Stimulated activated naive B cell treated with anti-CD40 and anti-IgM and Interleukin-4, amounts not matched to agents 10 μg/mL and 1 μg/mL and 100 μg/mL, for 72 hours (primary cell): ENCODE measurements around the gene NFIX.

Experiments
- ATAC-seq, 2 donors: fragments of 150-1000 bp; cut with Tn5 transposase; replicated peaks; 2 replicates each; pipeline ENCODE4 v1.10.0; 2021; ENCODE audit warnings: moderate library complexity in 1 of 2
- DNase-seq: peaks from one replicate; pipeline ENCODE4 v3.0.0; 2021
- H3K27ac Mint-ChIP-seq: one replicate; pipeline ENCODE4 v1.8.0; 2022; ENCODE audit warnings: mild to moderate bottlenecking, mixed read lengths
- H3K27me3 Mint-ChIP-seq, 2 donors: one replicate each; pipeline ENCODE4 v1.8.0; 2022; ENCODE audit warnings: mixed read lengths in 2 of 2
- H3K36me3 Mint-ChIP-seq, 2 donors: one replicate each; pipeline ENCODE4 v1.8.0; 2022; ENCODE audit warnings: mixed read lengths in 2 of 2, mild to moderate bottlenecking in 1 of 2
- H3K4me1 Mint-ChIP-seq, 2 donors: one replicate each; pipeline ENCODE4 v1.8.0; 2022; ENCODE audit warnings: mixed read lengths in 2 of 2, mild to moderate bottlenecking in 1 of 2
- H3K4me3 Mint-ChIP-seq, 2 donors: one replicate each; pipeline ENCODE4 v1.8.0; 2022; ENCODE audit warnings: mild to moderate bottlenecking in 2 of 2, mixed read lengths in 2 of 2, moderate library complexity in 1 of 2
- H3K9me3 Mint-ChIP-seq, 2 donors: one replicate each; pipeline ENCODE4 v1.8.0; 2022; ENCODE audit warnings: mixed read lengths in 2 of 2, mild to moderate bottlenecking in 1 of 2

Gene NFIX

DNA sequence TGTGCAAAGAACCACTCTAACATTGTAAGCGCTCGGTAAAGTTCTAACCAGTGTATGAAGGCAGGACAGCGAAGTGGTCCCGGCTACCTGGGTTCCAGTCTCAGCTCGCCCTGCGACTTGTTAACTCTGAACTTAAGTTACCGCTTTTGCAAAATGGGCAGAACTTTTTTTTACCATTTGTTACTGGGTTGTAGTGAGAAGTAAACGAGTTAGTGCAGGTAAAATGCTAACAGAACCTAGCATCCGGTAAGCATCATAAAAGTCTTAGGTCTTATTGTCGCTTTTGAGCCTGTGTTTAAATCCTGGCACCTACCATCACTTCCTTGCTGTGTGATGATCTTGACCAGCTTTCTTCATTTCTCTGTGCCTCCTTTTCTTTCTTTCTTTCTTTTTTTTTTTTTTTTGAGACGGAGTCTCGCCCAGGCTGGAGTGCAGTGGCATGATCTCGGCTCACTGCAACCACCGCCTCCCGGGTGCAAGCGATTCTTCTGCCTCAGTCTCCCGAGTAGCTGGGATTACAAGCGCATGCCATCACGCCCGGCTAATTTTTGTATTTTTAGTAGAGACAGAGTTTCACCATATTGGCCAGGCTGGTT is 122.0 kb downstream of the NFIX start:
- no peaks in the 10 kb centered on the region for H3K9me3 Mint-ChIP-seq
- H3K27me3 Mint-ChIP-seq = no peaks in the 10 kb centered on the region
- peaks cover 37 to 82% of the 10 kb centered on the region in 2 donors for H3K4me1 Mint-ChIP-seq
- peak overlapping the region; percentile 97 to 99 for H3K4me3 Mint-ChIP-seq
- H3K36me3 Mint-ChIP-seq = peaks cover 21 to 47% of the 10 kb centered on the region in 2 donors
- H3K27ac Mint-ChIP-seq = peak overlapping the region; percentile 98
- DNase-seq = no peak
- peak; percentile 12 to 15 for ATAC-seq

DNA sequence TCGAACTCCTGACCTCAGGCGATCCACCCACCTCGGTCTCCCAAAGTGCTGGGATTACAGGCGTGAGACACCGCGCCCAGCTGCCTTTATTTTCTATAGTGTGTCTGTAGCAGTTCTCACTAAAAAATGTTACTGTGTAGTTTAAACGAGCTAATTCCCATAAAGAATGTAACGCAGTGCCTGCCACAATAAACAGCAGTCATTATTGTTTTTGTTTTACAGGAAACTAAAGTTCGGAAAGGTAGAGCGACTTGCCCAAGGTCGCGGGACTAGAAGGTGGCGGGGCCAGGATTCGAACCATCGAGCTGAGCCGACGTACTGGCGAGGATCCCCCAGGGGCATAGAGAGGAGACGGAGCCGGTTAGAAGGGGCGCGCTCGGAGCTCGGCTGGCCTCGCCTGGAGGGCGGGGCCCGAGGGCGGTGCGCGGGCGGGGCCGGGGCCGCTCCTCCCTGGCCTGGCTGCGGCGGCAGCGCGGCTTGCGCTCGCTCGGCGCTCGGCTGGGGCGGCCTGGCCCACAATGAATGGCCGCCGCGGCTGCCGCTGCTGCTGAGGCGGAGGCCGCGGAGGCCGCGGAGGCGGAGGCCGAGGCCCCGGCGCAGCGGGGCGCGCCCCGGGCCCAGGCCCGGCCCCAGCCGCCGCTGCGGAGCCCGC is 122.6 kb downstream of the NFIX start, which contains the start of gene NACC1:
Gene NACC1 (plus strand): TSS at position 493 of the 652 bp plus-strand sequence. CDS start 16,944 bp downstream, outside the sequence.
- Mint-ChIP-seq H3K4me3 (peak within 1 kb of the TSS; percentile 97 to 99), H3K27ac (peak within 1 kb of the TSS; percentile 98), H3K36me3 (peaks cover 16 to 47% of the 10 kb centered on the region in 2 donors), H3K4me1 (peaks cover 41 to 84% of the 10 kb centered on the region in 2 donors), H3K27me3 (no peaks in the 10 kb centered on the region), H3K9me3 (no peaks in the 10 kb centered on the region)
- peak; percentile 92 for DNase-seq
- ATAC-seq = peak; percentile 81 to 85

DNA sequence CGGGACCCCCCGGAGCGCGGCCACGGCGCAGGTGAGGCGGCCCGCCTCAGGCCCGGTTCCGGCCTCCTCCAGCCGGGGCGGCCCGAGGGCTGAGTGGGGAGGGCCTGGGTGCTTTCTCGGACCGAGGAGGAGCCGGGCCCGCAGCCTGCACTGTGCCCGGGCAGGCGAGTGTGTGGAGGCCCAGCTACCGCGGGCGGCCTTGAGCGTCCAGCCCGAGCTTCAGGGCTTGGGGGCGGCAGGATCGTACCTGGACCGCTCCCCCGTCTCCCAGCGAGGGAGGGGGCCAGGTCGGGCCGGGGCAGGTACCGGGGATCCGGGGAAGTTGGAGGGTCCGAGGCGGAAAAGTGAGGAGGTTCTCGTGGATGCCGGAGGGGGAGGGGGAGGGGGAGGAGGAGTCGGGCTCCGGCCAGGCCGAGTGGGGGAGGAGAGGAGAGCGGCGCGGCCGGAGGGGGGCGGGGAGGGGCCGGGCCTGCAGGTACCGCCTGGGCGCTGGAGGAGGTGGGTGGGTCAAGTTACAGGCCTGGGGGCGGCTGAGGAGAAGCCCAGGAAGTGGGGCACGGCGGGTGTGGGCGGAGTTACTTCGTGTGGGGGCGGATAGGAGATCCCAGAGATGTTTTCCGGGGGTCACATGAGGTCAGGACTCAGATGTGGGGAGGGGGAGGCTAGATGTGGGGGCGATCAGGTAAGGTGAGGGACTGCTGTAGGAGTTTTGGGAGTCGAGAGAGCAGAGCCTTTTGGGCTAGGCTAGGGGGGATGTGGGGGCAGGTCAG is 123.3 kb downstream of the NFIX start:
- Mint-ChIP-seq H3K9me3 (no peaks in the 10 kb centered on the region), H3K4me1 (peaks cover 45 to 89% of the 10 kb centered on the region in 2 donors), H3K27me3 (no peaks in the 10 kb centered on the region), H3K36me3 (peaks cover 13 to 52% of the 10 kb centered on the region in 2 donors), H3K27ac (peak overlapping the region; percentile 81), H3K4me3 (peak overlapping the region; percentile 84)
- DNase-seq = peak; percentile 30
- ATAC-seq = peak; percentile 6 to 14

DNA sequence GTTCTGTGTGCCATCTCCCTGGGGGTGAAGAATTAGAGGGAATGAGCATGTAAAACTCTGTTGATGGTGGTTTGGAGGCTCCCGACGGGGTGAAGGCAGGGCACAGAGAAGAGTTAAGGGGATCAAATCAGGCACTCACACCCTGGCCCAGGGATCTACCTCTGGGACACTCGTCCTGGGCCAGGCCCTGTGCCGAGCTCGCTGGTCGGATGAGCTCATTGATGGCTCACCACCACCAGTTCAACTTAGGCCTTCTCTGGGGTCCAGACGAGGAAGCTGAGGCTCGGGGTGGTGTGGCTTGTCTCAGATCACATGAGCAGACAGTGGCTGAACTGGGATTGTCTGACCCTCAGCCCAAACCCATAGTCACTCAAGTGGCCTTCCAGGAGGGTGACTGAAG is 124.4 kb downstream of the NFIX start:
- Mint-ChIP-seq H3K36me3 (peaks cover 16 to 48% of the 10 kb centered on the region in 2 donors), H3K4me1 (peaks cover 45 to 84% of the 10 kb centered on the region in 2 donors), H3K27ac (peak overlapping the region; percentile 37), H3K9me3 (no peaks in the 10 kb centered on the region), H3K4me3 (peak overlapping the region; percentile 84), H3K27me3 (no peaks in the 10 kb centered on the region)
- no peak for ATAC-seq
- DNase-seq = no peak

DNA sequence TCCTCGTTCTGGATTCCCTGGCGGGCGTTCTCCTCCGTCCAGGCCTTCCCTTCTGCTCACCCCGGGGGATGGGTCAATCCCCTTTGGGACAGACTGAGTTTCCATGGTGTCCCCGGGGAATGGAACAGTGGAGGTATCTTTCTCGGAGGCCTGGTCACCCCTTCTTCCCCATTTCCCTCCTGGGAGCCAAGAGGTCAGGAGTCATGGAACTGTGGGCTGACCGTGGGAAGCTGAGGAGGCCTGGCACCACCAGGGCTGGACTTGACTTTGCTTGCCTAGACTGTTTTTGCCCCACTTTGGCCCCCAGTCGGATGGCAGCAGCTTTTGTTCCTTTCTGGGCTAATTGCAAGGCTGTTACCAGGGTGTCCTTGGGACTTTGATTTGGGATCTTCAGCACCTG is 124.8 kb downstream of the NFIX start:
- no peaks in the 10 kb centered on the region for H3K27me3 Mint-ChIP-seq
- H3K27ac Mint-ChIP-seq = peak overlapping the region; percentile 56
- peak overlapping the region; percentile 84 for H3K4me3 Mint-ChIP-seq
- H3K9me3 Mint-ChIP-seq = no peaks in the 10 kb centered on the region
- DNase-seq (no peak), ATAC-seq (no peak)
- H3K36me3 Mint-ChIP-seq = peaks cover 16 to 47% of the 10 kb centered on the region in 2 donors
- peaks cover 45 to 82% of the 10 kb centered on the region in 2 donors for H3K4me1 Mint-ChIP-seq

DNA sequence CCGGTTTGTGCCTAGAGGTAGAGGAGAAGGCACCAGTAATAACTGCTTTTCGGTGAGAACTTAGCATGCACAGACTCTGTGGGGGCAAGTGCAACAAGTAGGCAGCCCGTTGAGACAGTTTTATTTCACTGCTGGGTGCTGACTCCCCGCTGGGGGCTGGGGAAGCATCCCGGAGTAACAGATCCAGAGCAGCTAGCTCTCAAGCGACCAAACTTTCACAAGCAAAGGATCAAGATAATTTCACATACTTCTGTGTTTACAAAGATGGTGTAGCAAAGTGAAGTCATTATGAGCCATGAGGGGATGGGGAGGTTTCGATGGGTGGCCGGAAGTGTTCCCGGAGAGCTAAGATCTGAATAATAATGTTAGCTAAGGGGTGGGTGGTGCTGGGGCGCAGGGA is 125.5 kb downstream of the NFIX start:
- no peak overlapping the region for H3K4me3 Mint-ChIP-seq
- no peaks in the 10 kb centered on the region for H3K27me3 Mint-ChIP-seq
- peak overlapping the region; percentile 81 for H3K27ac Mint-ChIP-seq
- H3K4me1 Mint-ChIP-seq = peaks cover 41 to 74% of the 10 kb centered on the region in 2 donors
- H3K9me3 Mint-ChIP-seq = no peaks in the 10 kb centered on the region
- DNase-seq = no peak
- H3K36me3 Mint-ChIP-seq = peaks cover 12 to 39% of the 10 kb centered on the region in 2 donors
- no peak for ATAC-seq

DNA sequence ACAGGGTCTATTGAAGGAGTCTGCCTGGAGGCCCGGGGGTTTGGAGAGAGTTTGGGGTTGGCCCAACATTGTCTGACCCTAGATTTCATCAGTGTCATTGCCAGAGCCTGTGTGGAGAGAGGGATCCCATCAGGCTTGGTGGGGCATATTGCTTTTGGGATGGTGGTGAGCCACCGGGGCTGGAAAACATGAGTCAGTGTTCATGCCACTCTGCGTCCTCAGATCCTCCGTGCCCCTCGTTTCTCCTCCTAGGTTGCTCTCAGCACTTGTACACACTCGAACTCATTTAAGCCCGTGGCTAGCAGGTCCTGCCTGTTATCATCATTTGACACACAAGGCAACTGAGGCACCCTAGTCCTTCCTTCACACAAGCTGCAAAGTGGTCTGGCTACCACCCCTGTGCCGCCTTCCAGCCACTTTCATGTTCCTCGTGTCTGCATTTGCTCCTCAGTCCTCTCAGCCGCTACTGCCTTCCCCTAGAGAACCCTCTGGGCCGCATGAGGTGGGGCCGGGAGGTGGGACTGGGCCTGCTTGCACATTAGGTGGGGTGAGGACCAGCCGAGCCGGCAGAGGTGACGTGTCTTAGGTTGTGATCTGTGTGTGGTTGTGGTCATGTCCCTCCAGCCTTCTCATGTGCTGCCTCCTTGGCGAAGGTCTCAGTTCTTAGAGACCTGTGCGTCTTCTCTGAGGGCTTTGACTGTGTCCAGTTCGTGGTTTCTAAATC is 126.4 kb downstream of the NFIX start:
- no peak for ATAC-seq
- DNase-seq = no peak
- H3K4me1 Mint-ChIP-seq = peaks cover 41 to 66% of the 10 kb centered on the region in 2 donors
- H3K27ac Mint-ChIP-seq = peak overlapping the region; percentile 77
- no peaks in the 10 kb centered on the region for H3K27me3 Mint-ChIP-seq
- peaks cover 12 to 35% of the 10 kb centered on the region in 2 donors for H3K36me3 Mint-ChIP-seq
- H3K9me3 Mint-ChIP-seq = no peaks in the 10 kb centered on the region
- H3K4me3 Mint-ChIP-seq = no peak overlapping the region

DNA sequence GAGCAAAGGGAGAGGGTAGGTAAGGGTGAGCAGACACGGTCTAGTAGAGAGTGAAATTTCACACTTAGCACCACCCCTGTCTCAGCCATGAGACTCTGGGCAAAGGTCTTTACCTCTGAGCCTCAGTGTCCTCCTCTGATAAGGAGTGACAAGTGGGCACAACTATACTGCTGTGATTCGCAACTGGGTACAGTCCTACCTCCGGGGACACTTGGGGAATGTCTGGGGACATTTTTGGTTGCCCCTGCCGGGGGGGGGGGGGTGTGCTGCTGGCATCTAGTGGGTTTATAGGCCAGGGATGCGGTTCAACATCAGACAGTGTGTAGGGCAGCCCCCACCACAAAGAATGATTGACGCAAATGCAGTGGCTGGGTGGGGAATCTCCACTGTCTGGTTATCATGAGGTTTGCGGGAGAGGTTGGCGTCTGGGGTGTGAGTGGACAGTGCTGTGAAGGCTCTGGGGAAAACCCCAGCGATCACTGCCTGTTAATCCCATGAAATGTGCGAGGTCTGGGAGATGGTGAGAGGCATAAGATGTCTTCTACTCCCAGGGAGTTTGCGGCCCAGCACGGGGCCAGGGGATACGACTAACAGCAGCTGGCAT is 127.1 kb downstream of the NFIX start:
- Mint-ChIP-seq H3K4me3 (peak overlapping the region in 1 of 2 donors; percentile 26), H3K4me1 (peaks cover 39 to 59% of the 10 kb centered on the region in 2 donors), H3K27me3 (no peaks in the 10 kb centered on the region), H3K9me3 (no peaks in the 10 kb centered on the region), H3K36me3 (peaks cover 14 to 35% of the 10 kb centered on the region in 2 donors), H3K27ac (peak overlapping the region; percentile 77)
- DNase-seq = no peak
- ATAC-seq = no peak

DNA sequence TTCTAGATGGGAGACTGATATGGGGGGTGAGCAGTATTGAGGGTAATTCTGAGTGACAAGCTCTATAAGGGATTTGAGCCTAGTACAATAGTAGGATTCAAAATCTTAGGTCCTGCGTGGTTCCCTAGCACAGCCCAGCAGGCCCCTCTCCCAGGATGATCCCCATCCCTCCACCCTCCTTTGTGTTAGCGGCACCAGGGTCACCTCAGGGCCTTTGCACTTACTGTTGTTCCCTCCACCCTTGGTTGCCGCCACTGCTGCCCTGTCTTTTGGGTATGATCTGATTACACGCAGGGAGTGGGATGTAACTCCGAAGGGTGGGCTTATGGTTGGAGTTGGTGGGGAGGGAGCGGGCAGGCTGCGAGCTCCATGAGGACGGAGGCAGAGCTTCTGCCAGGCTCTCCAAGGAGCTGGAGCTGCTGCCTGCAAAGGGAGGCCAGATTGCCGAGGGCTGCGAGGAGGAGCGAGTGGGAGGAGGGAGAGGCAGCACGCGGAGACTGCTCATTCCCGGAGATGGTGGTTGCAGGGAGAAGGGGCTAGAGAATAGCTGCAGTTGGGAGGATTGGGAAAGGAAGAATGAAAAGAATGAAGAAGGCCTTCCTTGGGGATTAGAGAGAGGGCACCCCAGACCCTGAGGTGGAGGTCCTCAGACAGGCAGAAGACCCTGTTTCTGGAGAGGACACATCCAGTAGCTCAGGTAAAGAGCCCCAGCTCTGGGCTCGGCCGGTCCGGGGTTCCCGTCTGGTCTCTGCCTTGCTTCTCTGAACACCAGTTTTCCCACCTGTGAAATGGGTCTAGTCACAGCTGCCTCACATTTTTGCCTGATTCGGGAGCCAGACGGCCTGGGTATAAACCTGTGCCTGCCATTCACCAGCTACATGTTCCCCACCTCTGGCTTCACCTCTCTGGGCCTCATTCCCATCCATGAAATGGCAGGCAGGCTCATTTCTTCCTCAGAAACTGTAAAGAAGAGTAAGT is 128.0 kb downstream of the NFIX start:
- ATAC-seq (no peak), DNase-seq (no peak)
- Mint-ChIP-seq H3K36me3 (peaks cover 16 to 40% of the 10 kb centered on the region in 2 donors), H3K27me3 (no peaks in the 10 kb centered on the region), H3K4me1 (peaks cover 42 to 61% of the 10 kb centered on the region in 2 donors), H3K27ac (peak overlapping the region; percentile 31), H3K4me3 (no peak overlapping the region), H3K9me3 (no peaks in the 10 kb centered on the region)

DNA sequence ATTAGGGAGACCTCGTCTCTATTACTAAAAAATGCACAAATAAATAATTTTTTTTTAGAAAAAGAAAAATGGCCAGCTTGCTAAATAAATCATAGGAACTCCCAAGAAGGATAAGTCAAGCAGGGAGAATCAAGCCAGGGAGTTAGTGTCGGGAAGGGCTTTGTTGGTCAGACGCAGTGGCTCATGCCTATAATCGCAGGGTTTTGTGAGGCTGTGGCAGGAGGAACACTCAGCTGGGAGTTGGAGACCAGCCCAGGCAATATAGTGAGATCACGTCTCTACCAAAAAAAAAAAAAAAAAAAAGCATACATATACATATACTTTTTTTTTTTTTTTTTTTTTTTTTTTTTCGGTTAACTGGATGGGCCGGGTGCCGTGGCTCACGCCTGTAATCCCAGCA is 131.8 kb downstream of the NFIX start:
- Mint-ChIP-seq H3K4me1 (peaks cover 30 to 48% of the 10 kb centered on the region in 2 donors), H3K27me3 (no peaks in the 10 kb centered on the region), H3K36me3 (peaks cover 23 to 37% of the 10 kb centered on the region in 2 donors), H3K4me3 (no peak overlapping the region), H3K9me3 (no peaks in the 10 kb centered on the region), H3K27ac (no peak overlapping the region)
- ATAC-seq (no peak), DNase-seq (no peak)

DNA sequence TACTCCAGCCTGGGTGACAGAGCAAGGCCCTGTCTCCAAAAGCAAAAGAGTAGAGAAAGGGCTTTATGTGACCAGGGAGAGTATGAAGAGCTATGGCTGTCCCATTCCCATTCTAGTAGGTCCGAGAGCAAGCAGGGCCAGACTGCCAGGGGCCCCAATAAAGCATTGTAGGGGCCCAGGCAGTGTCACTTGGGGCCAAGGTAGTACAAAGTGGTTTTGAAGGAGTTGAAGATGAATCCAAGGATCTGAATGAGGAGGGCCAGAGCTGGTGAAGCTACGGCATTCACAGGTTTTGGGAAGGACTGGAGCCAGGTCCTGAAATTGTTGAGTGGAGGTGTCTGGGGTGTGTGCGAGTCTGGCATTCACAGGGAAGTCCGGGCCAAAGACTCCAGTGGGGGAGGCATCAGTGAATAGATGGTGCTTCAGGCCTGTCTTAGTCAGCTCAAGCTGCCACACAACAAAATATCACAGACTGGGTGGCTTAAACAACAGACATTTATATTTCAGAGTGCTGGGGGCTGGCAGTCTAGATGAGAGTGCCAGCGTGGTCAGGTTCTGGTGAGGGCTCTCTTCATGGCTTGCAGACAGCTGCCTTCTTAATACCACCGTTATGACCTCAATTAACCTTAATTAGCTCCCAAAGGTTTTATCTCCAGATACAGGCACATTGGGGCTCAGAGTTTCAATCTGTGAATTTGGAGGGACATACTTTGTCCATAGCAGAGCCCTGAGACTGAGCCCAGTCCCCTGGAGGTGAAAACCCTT is 132.7 kb downstream of the NFIX start:
- peaks cover 28 to 47% of the 10 kb centered on the region in 2 donors for H3K4me1 Mint-ChIP-seq
- no peak overlapping the region for H3K4me3 Mint-ChIP-seq
- H3K27ac Mint-ChIP-seq = peak overlapping the region; percentile 60
- H3K36me3 Mint-ChIP-seq = peaks cover 26 to 34% of the 10 kb centered on the region in 2 donors
- no peaks in the 10 kb centered on the region for H3K9me3 Mint-ChIP-seq
- DNase-seq (no peak), ATAC-seq (no peak)
- H3K27me3 Mint-ChIP-seq = no peaks in the 10 kb centered on the region

DNA sequence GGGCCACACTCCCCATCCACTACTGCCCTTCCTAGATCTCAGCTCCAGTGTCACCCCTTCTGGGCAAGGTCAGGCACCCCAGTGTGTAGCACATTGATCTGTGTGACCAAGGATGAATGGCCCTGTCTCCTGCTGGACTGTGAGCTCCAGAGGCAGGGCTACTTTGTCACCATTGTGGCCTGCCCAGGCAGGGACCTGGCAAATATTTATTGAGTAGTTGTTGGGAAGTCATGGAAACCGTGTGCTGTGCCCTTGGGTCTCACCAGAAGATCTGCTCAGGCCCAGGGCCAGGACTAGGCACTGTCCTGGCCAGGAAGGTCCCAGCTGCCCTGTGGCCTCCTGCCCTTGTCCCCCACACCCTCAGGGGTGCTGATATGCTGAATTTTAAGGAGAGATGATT is 133.3 kb downstream of the NFIX start:
- DNase-seq (no peak), ATAC-seq (no peak)
- Mint-ChIP-seq H3K4me1 (peaks cover 27 to 44% of the 10 kb centered on the region in 2 donors), H3K36me3 (peaks cover 25 to 35% of the 10 kb centered on the region in 2 donors), H3K27me3 (no peaks in the 10 kb centered on the region), H3K9me3 (no peaks in the 10 kb centered on the region), H3K4me3 (no peak overlapping the region), H3K27ac (no peak overlapping the region)
